GM23338 (cell line): ENCODE data around the gene IL6.

Experiments used
- ETS1 ChIP-seq: IDR thresholded peaks from 2 replicates; pipeline ENCODE4 v1.6.1; 2016; ENCODE audit warnings: antibody characterized with exemption
- EZH2 ChIP-seq: fragments of 200-600 bp; sonication (generic); IDR thresholded peaks from one replicate; pipeline ENCODE4 v1.8.0; 2017; ENCODE audit warnings: antibody characterized with exemption, mild to moderate bottlenecking, low read depth; ENCODE audit not compliant: unreplicated experiment
- EZH2phosphoT487 ChIP-seq: fragments of 200-600 bp; sonication (generic); IDR thresholded peaks from one replicate; pipeline ENCODE4 v1.8.1; 2018; ENCODE audit warnings: antibody characterized with exemption; ENCODE audit not compliant: unreplicated experiment
- NANOG ChIP-seq: IDR thresholded peaks from 2 replicates; pipeline ENCODE4 v1.6.1; 2016; ENCODE audit warnings: antibody characterized with exemption, borderline replicate concordance
- POLR2AphosphoS5 ChIP-seq: IDR thresholded peaks from 2 replicates; pipeline ENCODE4 v1.6.1; 2016; ENCODE audit warnings: antibody characterized with exemption, low read depth
- TF ChIP-seq, protein P1 (sequence below), 2 experiments: fragments of 200-600 bp in 1 of 2; sonication (generic) in 1 of 2; conservative IDR thresholded peaks; 2 replicates each; pipeline versions ENCODE4 v1.5.1 to v1.6.1; 2016 to 2017; ENCODE audit warnings: antibody characterized with exemption in 2 of 2, low read depth in 2 of 2, mild to moderate bottlenecking in 2 of 2, moderate library complexity in 1 of 2
- TF ChIP-seq, protein P2 (sequence below): IDR thresholded peaks from one replicate; pipeline ENCODE4 v1.6.1; 2018; ENCODE audit warnings: antibody characterized with exemption; ENCODE audit not compliant: unreplicated experiment

GRCh38 chr7:22771872-22772228, 44.9 kb downstream of the IL6 start:
- TF ChIP-seq, protein P1, sequence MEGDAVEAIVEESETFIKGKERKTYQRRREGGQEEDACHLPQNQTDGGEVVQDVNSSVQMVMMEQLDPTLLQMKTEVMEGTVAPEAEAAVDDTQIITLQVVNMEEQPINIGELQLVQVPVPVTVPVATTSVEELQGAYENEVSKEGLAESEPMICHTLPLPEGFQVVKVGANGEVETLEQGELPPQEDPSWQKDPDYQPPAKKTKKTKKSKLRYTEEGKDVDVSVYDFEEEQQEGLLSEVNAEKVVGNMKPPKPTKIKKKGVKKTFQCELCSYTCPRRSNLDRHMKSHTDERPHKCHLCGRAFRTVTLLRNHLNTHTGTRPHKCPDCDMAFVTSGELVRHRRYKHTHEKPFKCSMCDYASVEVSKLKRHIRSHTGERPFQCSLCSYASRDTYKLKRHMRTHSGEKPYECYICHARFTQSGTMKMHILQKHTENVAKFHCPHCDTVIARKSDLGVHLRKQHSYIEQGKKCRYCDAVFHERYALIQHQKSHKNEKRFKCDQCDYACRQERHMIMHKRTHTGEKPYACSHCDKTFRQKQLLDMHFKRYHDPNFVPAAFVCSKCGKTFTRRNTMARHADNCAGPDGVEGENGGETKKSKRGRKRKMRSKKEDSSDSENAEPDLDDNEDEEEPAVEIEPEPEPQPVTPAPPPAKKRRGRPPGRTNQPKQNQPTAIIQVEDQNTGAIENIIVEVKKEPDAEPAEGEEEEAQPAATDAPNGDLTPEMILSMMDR (conservative IDR thresholded peaks at IDR 0.05; ENCODE audit: low read depth in 2 of 2): no peak
- no peak for TF ChIP-seq EZH2
- no peak for TF ChIP-seq ETS1
- no peak for TF ChIP-seq NANOG
- no peak for TF ChIP-seq EZH2phosphoT487
- TF ChIP-seq, protein P2, sequence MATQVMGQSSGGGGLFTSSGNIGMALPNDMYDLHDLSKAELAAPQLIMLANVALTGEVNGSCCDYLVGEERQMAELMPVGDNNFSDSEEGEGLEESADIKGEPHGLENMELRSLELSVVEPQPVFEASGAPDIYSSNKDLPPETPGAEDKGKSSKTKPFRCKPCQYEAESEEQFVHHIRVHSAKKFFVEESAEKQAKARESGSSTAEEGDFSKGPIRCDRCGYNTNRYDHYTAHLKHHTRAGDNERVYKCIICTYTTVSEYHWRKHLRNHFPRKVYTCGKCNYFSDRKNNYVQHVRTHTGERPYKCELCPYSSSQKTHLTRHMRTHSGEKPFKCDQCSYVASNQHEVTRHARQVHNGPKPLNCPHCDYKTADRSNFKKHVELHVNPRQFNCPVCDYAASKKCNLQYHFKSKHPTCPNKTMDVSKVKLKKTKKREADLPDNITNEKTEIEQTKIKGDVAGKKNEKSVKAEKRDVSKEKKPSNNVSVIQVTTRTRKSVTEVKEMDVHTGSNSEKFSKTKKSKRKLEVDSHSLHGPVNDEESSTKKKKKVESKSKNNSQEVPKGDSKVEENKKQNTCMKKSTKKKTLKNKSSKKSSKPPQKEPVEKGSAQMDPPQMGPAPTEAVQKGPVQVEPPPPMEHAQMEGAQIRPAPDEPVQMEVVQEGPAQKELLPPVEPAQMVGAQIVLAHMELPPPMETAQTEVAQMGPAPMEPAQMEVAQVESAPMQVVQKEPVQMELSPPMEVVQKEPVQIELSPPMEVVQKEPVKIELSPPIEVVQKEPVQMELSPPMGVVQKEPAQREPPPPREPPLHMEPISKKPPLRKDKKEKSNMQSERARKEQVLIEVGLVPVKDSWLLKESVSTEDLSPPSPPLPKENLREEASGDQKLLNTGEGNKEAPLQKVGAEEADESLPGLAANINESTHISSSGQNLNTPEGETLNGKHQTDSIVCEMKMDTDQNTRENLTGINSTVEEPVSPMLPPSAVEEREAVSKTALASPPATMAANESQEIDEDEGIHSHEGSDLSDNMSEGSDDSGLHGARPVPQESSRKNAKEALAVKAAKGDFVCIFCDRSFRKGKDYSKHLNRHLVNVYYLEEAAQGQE: no peak
- no peak for TF ChIP-seq POLR2AphosphoS5
